ENCODE measurements around the gene FCHSD2.
"Not testable (repeated sequence)": the region's sequence is repeated elsewhere in the genome, so short reads cannot be mapped to it uniquely, and the experiment has no call there.

FCHSD2 gene

GRCh38 chr11:72798361-72798760, 343.8 kb downstream of the FCHSD2 start:
- TF ChIP-seq POLR2A (IDR thresholded peaks at IDR 0.05; ENCODE audit: extremely low read depth, insufficient read length) (no peak), CTCF (IDR thresholded peaks at IDR 0.05; ENCODE audit: low read depth, low read length) (no peak), MAX (IDR thresholded peaks at IDR 0.05; ENCODE audit: low read depth, low read length) (no peak), MYC (IDR thresholded peaks at IDR 0.05; ENCODE audit: low read depth, low read length) (no peak)
- no peak overlapping the region for H3K4me3 ChIP-seq (ENCODE audit: low read depth, low read length)
- DNase-seq (ENCODE audit: low read depth) = no peak

- peak within 1 kb of the TSS; percentile 80 for H3K4me3 ChIP-seq (ENCODE audit: low read depth, low read length)
- TF ChIP-seq POLR2A (IDR thresholded peaks at IDR 0.05; ENCODE audit: extremely low read depth, insufficient read length) = no peak
- TF ChIP-seq MAX (IDR thresholded peaks at IDR 0.05; ENCODE audit: low read depth, low read length) = peak; percentile 93
- peak; percentile 89 for TF ChIP-seq MYC (IDR thresholded peaks at IDR 0.05; ENCODE audit: low read depth, low read length)
- TF ChIP-seq CTCF (IDR thresholded peaks at IDR 0.05; ENCODE audit: low read depth, low read length) = peak; percentile 89
- DNase-seq (ENCODE audit: low read depth) = peak; percentile 98
Observed at GRCh38 chr11:72793425-72794367, 348.4 kb downstream of the FCHSD2 start, which contains the start of gene STARD10. STARD10 (minus strand) TSS chr11:72794047; CDS start chr11:72781181, 12,866 bp downstream.

- DNase-seq (ENCODE audit: low read depth) = no peak
- H3K4me3 ChIP-seq (ENCODE audit: low read depth, low read length) = peak overlapping the region; percentile 43
- TF ChIP-seq CTCF (IDR thresholded peaks at IDR 0.05; ENCODE audit: low read depth, low read length) = no peak
- no peak for TF ChIP-seq POLR2A (IDR thresholded peaks at IDR 0.05; ENCODE audit: extremely low read depth, insufficient read length)
- TF ChIP-seq MYC (IDR thresholded peaks at IDR 0.05; ENCODE audit: low read depth, low read length) = no peak
- no peak for TF ChIP-seq MAX (IDR thresholded peaks at IDR 0.05; ENCODE audit: low read depth, low read length)
Observed at GRCh38 chr11:72793076-72793424, 349.1 kb downstream of the FCHSD2 start.

- no peak overlapping the region for H3K4me3 ChIP-seq (ENCODE audit: low read depth, low read length)
- DNase-seq (ENCODE audit: low read depth) = no peak
- TF ChIP-seq POLR2A (IDR thresholded peaks at IDR 0.05; ENCODE audit: extremely low read depth, insufficient read length) = no peak
- no peak for TF ChIP-seq MAX (IDR thresholded peaks at IDR 0.05; ENCODE audit: low read depth, low read length)
- TF ChIP-seq CTCF (IDR thresholded peaks at IDR 0.05; ENCODE audit: low read depth, low read length) = no peak
- no peak for TF ChIP-seq MYC (IDR thresholded peaks at IDR 0.05; ENCODE audit: low read depth, low read length)
Observed at GRCh38 chr11:72792437-72793021, 349.6 kb downstream of the FCHSD2 start.

GRCh38 chr11:72791228-72791627, 350.9 kb downstream of the FCHSD2 start:
- not testable (repeated sequence) for DNase-seq (ENCODE audit: low read depth)

GRCh38 chr11:72789493-72790131, 352.5 kb downstream of the FCHSD2 start:
- TF ChIP-seq MAX (IDR thresholded peaks at IDR 0.05; ENCODE audit: low read depth, low read length) (no peak), MYC (IDR thresholded peaks at IDR 0.05; ENCODE audit: low read depth, low read length) (no peak), CTCF (IDR thresholded peaks at IDR 0.05; ENCODE audit: low read depth, low read length) (no peak), POLR2A (IDR thresholded peaks at IDR 0.05; ENCODE audit: extremely low read depth, insufficient read length) (no peak)
- no peak for DNase-seq (ENCODE audit: low read depth)
- no peak overlapping the region for H3K4me3 ChIP-seq (ENCODE audit: low read depth, low read length)

More at GRCh38 chr11:72791228-72791627, 350.9 kb downstream of the FCHSD2 start:
- H3K4me3 ChIP-seq (ENCODE audit: low read depth, low read length) = not testable (repeated sequence)

Measured in NB4 (cell line).